HepG2 (cell line): Measurements from ENCODE around the gene LMAN2. TPM values are rescaled to one million over a fixed set of nuclear protein-coding genes. Genes with fewer than 3 reads are reported as not detected.

Experiments
- CAMTA2 ChIP-seq: sonication (generic); formaldehyde crosslinking; IDR thresholded peaks from 2 replicates; pipeline ENCODE4 v1.4.0; 2020; ENCODE audit warnings: mild to moderate bottlenecking, missing genetic modification reagents, borderline replicate concordance
- CHD4 ChIP-seq: fragments of 200-600 bp; sonication (generic); IDR thresholded peaks from 2 replicates; pipeline ENCODE4 v1.7.0; 2017; ENCODE audit warnings: mild to moderate bottlenecking, low read length, borderline replicate concordance
- DMAP1 ChIP-seq: IDR thresholded peaks from 2 replicates; pipeline ENCODE4 v1.6.1; 2016
- EEA1 ChIP-seq: sonication (generic); formaldehyde crosslinking; IDR thresholded peaks from 2 replicates; pipeline ENCODE4 v1.5.1; 2020; ENCODE audit warnings: mild to moderate bottlenecking, missing genetic modification reagents, borderline replicate concordance
- FOXA1 ChIP-seq, 2 experiments: fragments of 450-650 bp in 1 of 2; sonication (generic) in 1 of 2; formaldehyde crosslinking in 1 of 2; IDR thresholded peaks; 2 replicates each; pipeline versions ENCODE4 v1.4.0 to v1.6.1; 2016 to 2020; ENCODE audit warnings: missing genetic modification reagents in 1 of 2
- FOXJ3 ChIP-seq: sonication (generic); formaldehyde crosslinking; IDR thresholded peaks from 2 replicates; pipeline ENCODE4 v1.4.0; 2020; ENCODE audit warnings: missing genetic modification reagents, mild to moderate bottlenecking, borderline replicate concordance
- JDP2 ChIP-seq: sonication (generic); formaldehyde crosslinking; IDR thresholded peaks from 2 replicates; pipeline ENCODE4 v1.8.1; 2022; ENCODE audit warnings: missing genetic modification reagents, borderline replicate concordance
- MAFK ChIP-seq, 2 experiments: IDR thresholded peaks in 1 of 2; conservative IDR thresholded peaks in 1 of 2; 2 replicates each; pipeline ENCODE4 v1.6.1; 2011; ENCODE audit warnings: improper control_type of control experiment in 2 of 2, low read length in 2 of 2
- MXD3 ChIP-seq: IDR thresholded peaks from 2 replicates; pipeline ENCODE4 v1.6.1; 2016; ENCODE audit warnings: mild to moderate bottlenecking, missing biosample characterization, missing genetic modification reagents
- PAWR ChIP-seq: sonication (generic); formaldehyde crosslinking; IDR thresholded peaks from 2 replicates; pipeline ENCODE4 v1.4.0; 2020; ENCODE audit warnings: missing genetic modification reagents, mild to moderate bottlenecking, borderline replicate concordance
- RARA ChIP-seq: IDR thresholded peaks from 2 replicates; pipeline ENCODE4 v1.6.1; 2016; ENCODE audit warnings: missing genetic modification reagents, missing compliant biosample characterization
- RBFOX2 ChIP-seq: fragments of 200-400 bp; formaldehyde crosslinking; IDR thresholded peaks from 2 replicates; pipeline ENCODE4 v1.6.1; 2017; ENCODE audit warnings: low read depth, mild to moderate bottlenecking, low read length
- STAT5B ChIP-seq: sonication (generic); formaldehyde crosslinking; IDR thresholded peaks from 2 replicates; pipeline ENCODE4 v1.4.0; 2020; ENCODE audit warnings: missing genetic modification reagents
- TOPORS ChIP-seq: sonication (generic); formaldehyde crosslinking; IDR thresholded peaks from 2 replicates; pipeline ENCODE4 v1.8.0; 2023; ENCODE audit warnings: mild to moderate bottlenecking, missing genetic modification reagents
- ZFP91 ChIP-seq: sonication (generic); formaldehyde crosslinking; IDR thresholded peaks from 2 replicates; pipeline ENCODE4 v1.9.0; 2022; ENCODE audit warnings: missing genetic modification reagents, mild to moderate bottlenecking, borderline replicate concordance
- ZNF20 ChIP-seq: sonication (generic); formaldehyde crosslinking; IDR thresholded peaks from 2 replicates; pipeline ENCODE4 v1.4.0; 2020; ENCODE audit warnings: mild to moderate bottlenecking, moderate library complexity, missing genetic modification reagents
- ZNF335 ChIP-seq: sonication (generic); formaldehyde crosslinking; IDR thresholded peaks from 2 replicates; pipeline ENCODE4 v1.4.0; 2020; ENCODE audit warnings: missing genetic modification reagents
- ZNF354B ChIP-seq: sonication (generic); formaldehyde crosslinking; IDR thresholded peaks from 2 replicates; pipeline ENCODE4 v1.8.0; 2022; ENCODE audit warnings: mild to moderate bottlenecking, missing genetic modification reagents
- ZNF841 ChIP-seq: sonication (generic); formaldehyde crosslinking; IDR thresholded peaks from 2 replicates; pipeline ENCODE4 v1.8.1; 2023; ENCODE audit warnings: missing genetic modification reagents, borderline replicate concordance
- polyA plus RNA-seq, 8 experiments: library from polyadenylated mRNA; depleted of rRNA in 3 of 8; stranded (reverse) in 7 of 8; unstranded in 1 of 8; fragments of >200 nt; fragmentation: Illumina TruSeq in 4 of 8; extraction: Trizol in 4 of 8; gene quantifications; 2 replicates each; pipeline versions ENCODE4 v1.2.1 to v1.2.3, GENCODE V29; 2011 to 2016; ENCODE audit warnings: low read depth in 4 of 8, missing spikeins in 1 of 8, mixed read lengths in 1 of 8; ENCODE audit not compliant: insufficient read depth in 1 of 8
- total RNA-seq, 5 experiments: library from RNA; depleted of rRNA; stranded (reverse); fragments of >200 nt; fragmentation: Illumina TruSeq; extraction: Trizol; gene quantifications; 2 replicates each; pipeline ENCODE4 v1.2.3, GENCODE V29; 2016; ENCODE audit warnings: low read depth in 1 of 5
- TF ChIP-seq, protein P1 (sequence below): sonication (generic); formaldehyde crosslinking; conservative IDR thresholded peaks from 2 replicates; pipeline ENCODE4 v1.8.0; 2022; ENCODE audit warnings: mild to moderate bottlenecking, moderate library complexity, missing genetic modification reagents
- TF ChIP-seq, protein P2 (sequence below): sonication (generic); formaldehyde crosslinking; conservative IDR thresholded peaks from 2 replicates; pipeline ENCODE4 v1.4.0; 2020; ENCODE audit warnings: missing genetic modification reagents

LMAN2 gene
- total and polyA plus RNA-seq, 2 of the 13 experiments (the other 11 are each of a cell fraction or from before 2014, with no cell fraction given), result 191 to 197 TPM

DNA sequence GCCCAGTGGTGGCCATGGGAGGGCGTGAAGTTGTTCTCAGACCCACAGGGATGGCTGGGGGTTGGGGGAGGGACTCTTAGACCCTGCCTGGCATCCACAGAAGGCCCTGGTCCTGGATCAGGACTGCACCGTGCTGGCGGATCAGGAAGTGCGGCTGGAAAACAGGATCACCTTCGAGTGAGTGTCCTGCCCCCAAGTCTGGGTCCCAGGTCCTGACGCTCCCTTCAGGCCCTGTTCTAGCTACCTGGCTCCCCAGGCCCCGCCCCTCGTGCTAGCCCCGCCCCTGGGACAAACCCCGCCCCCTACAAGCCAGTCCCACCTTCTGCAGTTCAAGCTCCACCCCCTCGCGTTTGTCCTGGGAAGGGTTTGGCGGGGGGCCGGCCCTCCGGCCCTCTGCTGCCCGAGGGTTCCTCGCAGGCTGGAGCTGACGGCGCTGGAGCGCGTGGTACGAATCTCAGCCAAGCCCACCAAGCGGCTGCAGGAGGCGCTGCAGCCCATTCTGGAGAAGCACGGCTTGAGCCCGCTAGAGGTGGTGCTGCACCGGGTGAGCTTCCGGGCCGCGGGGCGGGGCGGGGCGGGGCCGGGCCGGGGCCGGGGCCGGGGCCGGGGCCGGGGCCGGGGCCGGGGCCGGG lies 19.1 kb upstream of the LMAN2 start (continued):
- TF ChIP-seq, protein P1, sequence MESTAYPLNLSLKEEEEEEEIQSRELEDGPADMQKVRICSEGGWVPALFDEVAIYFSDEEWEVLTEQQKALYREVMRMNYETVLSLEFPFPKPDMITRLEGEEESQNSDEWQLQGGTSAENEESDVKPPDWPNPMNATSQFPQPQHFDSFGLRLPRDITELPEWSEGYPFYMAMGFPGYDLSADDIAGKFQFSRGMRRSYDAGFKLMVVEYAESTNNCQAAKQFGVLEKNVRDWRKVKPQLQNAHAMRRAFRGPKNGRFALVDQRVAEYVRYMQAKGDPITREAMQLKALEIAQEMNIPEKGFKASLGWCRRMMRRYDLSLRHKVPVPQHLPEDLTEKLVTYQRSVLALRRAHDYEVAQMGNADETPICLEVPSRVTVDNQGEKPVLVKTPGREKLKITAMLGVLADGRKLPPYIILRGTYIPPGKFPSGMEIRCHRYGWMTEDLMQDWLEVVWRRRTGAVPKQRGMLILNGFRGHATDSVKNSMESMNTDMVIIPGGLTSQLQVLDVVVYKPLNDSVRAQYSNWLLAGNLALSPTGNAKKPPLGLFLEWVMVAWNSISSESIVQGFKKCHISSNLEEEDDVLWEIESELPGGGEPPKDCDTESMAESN (CRISPR knock-in tag), result peak; percentile 83; the same call in 1 of the 2 replicates
- no peak for TF ChIP-seq FOXA1 (IDR thresholded peaks at IDR 0.05)
- TF ChIP-seq FOXA1 (CRISPR knock-in tag; IDR thresholded peaks at IDR 0.05), result no peak
- TF ChIP-seq RBFOX2, result peak; percentile 57
- no peak for TF ChIP-seq CHD4
- TF ChIP-seq RARA (CRISPR knock-in tag), result no peak
- no peak for TF ChIP-seq CAMTA2 (CRISPR knock-in tag)
- no peak for TF ChIP-seq ZNF20 (CRISPR knock-in tag)
- no peak for TF ChIP-seq MXD3 (CRISPR knock-in tag)
- TF ChIP-seq DMAP1 (CRISPR knock-in tag), result peak; percentile 71; the same call in 1 of the 2 replicates
- TF ChIP-seq STAT5B (CRISPR knock-in tag), result no peak
- TF ChIP-seq ZNF335 (CRISPR knock-in tag), result no peak
- no peak for TF ChIP-seq PAWR
- TF ChIP-seq JDP2 (CRISPR knock-in tag), result no peak
- no peak for TF ChIP-seq TOPORS
- TF ChIP-seq, protein P2, sequence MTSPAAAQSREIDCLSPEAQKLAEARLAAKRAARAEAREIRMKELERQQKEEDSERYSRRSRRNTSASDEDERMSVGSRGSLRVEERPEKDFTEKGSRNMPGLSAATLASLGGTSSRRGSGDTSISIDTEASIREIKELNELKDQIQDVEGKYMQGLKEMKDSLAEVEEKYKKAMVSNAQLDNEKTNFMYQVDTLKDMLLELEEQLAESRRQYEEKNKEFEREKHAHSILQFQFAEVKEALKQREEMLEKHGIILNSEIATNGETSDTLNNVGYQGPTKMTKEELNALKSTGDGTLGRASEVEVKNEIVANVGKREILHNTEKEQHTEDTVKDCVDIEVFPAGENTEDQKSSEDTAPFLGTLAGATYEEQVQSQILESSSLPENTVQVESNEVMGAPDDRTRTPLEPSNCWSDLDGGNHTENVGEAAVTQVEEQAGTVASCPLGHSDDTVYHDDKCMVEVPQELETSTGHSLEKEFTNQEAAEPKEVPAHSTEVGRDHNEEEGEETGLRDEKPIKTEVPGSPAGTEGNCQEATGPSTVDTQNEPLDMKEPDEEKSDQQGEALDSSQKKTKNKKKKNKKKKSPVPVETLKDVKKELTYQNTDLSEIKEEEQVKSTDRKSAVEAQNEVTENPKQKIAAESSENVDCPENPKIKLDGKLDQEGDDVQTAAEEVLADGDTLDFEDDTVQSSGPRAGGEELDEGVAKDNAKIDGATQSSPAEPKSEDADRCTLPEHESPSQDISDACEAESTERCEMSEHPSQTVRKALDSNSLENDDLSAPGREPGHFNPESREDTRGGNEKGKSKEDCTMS (CRISPR knock-in tag), result no peak
- TF ChIP-seq EEA1 (CRISPR knock-in tag), result no peak; the same call in 1 of the 2 replicates
- no peak for TF ChIP-seq ZNF354B (CRISPR knock-in tag)
- no peak for TF ChIP-seq ZNF841 (CRISPR knock-in tag)
- TF ChIP-seq MAFK (conservative IDR thresholded peaks at IDR 0.05 in 1 of 2, IDR thresholded peaks at IDR 0.05 in 1 of 2; ENCODE audit: low read length in 2 of 2), result no peak
- TF ChIP-seq ZFP91 (CRISPR knock-in tag), result peak; percentile 33; the same call in 1 of the 2 replicates
- TF ChIP-seq FOXJ3 (CRISPR knock-in tag), result 0 out of 2 replicates have a peak, but pooled peaks have one; percentile 32
